ENCODE results near the gene KAT2B. TPM values are rescaled to one million over a fixed set of nuclear protein-coding genes. Genes with fewer than 3 reads are reported as not detected.
A peak's percentile ranks its signal among the peaks of the same experiment; 100 is the strongest.

Gene KAT2B
- total RNA-seq, 2 donors from 2014 or later, result 16.4 to 31.7 TPM

DNA sequence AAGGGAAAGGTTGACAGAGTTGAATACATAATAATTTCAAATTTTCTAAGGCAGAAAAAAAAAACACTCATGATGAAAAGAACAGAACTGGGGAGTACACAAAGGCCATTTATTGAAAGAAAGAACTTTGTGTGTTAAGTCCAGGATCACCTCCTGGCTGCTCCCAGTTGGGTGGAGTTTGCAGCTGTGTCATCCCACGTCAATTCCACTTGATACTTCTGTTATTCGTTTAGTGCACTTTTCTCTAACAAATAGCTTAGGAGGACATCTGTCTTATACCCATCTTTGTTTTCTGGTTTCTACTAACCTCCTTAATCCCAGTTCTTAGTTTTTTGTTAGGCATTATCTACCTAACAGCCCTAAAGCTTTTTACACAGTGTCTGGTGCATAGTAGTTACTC is 101.1 kb downstream of the KAT2B start:
- DNase-seq (ENCODE audit: low spot score), result no peak
- Histone ChIP-seq H3K4me1 (replicated peaks) (no peaks in the 10 kb centered on the region), H3K27me3 (replicated peaks; ENCODE audit: insufficient read depth) (no peaks in the 10 kb centered on the region), H3K36me3 (no peaks in the 10 kb centered on the region), H3K27ac (no peak overlapping the region), H3K9me3 (no peaks in the 10 kb centered on the region), H3K4me3 (no peak overlapping the region)
- intact Hi-C loops (cut with DNase I), result loop anchor here (5.0 kb wide), 2 partner anchors 99 to 194 kb away; partner anchors contain the start of genes KAT2B and RAB5A
- TF ChIP-seq POLR2AphosphoS5 (IDR thresholded peaks at IDR 0.05) (no peak), POLR2A (IDR thresholded peaks at IDR 0.05) (no peak)
- TF ChIP-seq, protein P1, sequence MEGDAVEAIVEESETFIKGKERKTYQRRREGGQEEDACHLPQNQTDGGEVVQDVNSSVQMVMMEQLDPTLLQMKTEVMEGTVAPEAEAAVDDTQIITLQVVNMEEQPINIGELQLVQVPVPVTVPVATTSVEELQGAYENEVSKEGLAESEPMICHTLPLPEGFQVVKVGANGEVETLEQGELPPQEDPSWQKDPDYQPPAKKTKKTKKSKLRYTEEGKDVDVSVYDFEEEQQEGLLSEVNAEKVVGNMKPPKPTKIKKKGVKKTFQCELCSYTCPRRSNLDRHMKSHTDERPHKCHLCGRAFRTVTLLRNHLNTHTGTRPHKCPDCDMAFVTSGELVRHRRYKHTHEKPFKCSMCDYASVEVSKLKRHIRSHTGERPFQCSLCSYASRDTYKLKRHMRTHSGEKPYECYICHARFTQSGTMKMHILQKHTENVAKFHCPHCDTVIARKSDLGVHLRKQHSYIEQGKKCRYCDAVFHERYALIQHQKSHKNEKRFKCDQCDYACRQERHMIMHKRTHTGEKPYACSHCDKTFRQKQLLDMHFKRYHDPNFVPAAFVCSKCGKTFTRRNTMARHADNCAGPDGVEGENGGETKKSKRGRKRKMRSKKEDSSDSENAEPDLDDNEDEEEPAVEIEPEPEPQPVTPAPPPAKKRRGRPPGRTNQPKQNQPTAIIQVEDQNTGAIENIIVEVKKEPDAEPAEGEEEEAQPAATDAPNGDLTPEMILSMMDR (IDR thresholded peaks at IDR 0.05), result no peak
- 37% methylated on average over 2 of the region's 2 CpGs for WGBS

DNA sequence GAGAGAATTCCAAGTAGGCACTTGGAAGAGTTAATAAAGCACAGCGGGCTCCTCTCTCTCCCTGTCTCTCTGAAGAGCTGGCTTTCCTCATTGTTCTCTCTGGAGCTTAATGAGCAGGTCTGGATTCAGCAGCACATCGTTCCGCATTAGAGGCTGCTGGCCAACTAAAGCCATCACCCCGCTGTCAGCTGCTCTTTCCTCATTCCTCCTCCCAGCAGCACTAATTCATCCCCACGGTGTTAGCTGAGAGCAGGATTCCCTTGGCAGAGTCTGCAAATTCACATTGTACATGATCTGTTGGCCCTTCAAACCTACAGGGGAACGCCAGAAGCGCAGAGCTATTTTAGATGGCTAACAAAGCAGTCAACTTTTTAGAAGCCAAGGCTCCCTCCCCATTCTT is 101.6 kb downstream of the KAT2B start:
- Histone ChIP-seq H3K9me3 (no peaks in the 10 kb centered on the region), H3K4me1 (replicated peaks) (no peaks in the 10 kb centered on the region), H3K36me3 (no peaks in the 10 kb centered on the region), H3K27me3 (replicated peaks; ENCODE audit: insufficient read depth) (no peaks in the 10 kb centered on the region), H3K27ac (peak overlapping the region in 1 of 2 donors; percentile 36), H3K4me3 (no peak overlapping the region)
- TF ChIP-seq POLR2A (IDR thresholded peaks at IDR 0.05) (no peak), POLR2AphosphoS5 (IDR thresholded peaks at IDR 0.05) (peak; percentile 46)
- TF ChIP-seq, protein P1 (IDR thresholded peaks at IDR 0.05), result no peak
- DNase-seq (ENCODE audit: low spot score), result peak; percentile 34
- intact Hi-C loops (cut with DNase I), result loop anchor here (5.0 kb wide), 2 partner anchors 100 to 195 kb away; partner anchors contain the start of genes KAT2B and RAB5A
- WGBS, result 13% methylated on average over 7 of the region's 7 CpGs

DNA sequence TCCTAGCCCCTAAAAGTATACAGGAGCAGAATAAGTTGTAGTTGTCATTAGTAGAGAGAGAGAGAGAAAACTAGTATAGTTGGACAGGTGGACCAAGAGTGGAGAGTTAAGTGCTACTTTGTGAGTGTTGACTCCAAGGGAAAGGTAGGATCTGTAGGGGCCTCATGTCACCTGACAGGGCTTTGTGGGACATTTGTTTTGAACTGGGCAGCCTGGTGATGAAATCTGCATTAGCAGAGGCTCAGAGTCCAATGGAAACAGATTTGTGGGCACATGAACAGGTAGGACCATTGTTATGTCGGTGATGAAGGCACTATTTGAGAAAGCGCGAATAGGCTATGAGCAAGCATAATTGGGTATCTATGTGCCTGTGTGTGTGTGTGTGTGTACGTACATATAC is 102.3 kb downstream of the KAT2B start:
- no peaks in the 10 kb centered on the region for H3K36me3 ChIP-seq
- no peak overlapping the region for H3K4me3 ChIP-seq
- H3K27me3 ChIP-seq (replicated peaks; ENCODE audit: insufficient read depth), result no peaks in the 10 kb centered on the region
- DNase-seq (ENCODE audit: low spot score), result no peak
- intact Hi-C loops (cut with DNase I), result loop anchor here (5.0 kb wide), 2 partner anchors 100 to 195 kb away; partner anchors contain the start of genes KAT2B and RAB5A
- H3K27ac ChIP-seq, result no peak overlapping the region
- WGBS, result 95% methylated on average over 4 of the region's 4 CpGs
- no peaks in the 10 kb centered on the region for H3K4me1 ChIP-seq (replicated peaks)
- TF ChIP-seq, protein P1 (IDR thresholded peaks at IDR 0.05), result no peak
- TF ChIP-seq POLR2A (IDR thresholded peaks at IDR 0.05) (no peak), POLR2AphosphoS5 (IDR thresholded peaks at IDR 0.05) (no peak)
- H3K9me3 ChIP-seq, result no peaks in the 10 kb centered on the region

DNA sequence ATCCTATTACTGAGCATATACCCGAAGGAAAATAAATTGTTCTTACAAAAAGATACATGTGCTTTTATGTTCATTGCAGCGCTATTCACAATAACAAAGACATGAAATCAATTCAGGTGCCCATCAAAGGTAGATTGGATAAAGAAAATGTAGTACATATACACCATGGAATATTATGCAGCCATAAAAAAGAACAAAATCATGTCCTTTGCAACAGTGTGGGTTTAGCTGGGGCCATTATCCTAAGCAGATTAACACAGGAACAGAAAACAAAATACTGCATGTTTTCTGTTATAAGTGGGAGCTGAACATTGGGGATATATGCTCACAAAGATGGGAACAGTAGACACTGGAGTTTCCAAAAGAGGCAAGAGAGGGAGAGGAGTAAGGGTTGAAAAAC is 103.3 kb downstream of the KAT2B start:
- intact Hi-C loops (cut with DNase I), result loop anchor here (5.0 kb wide), 2 partner anchors 101 to 196 kb away; partner anchors contain the start of genes KAT2B and RAB5A
- TF ChIP-seq POLR2A (IDR thresholded peaks at IDR 0.05), result no peak
- TF ChIP-seq, protein P1 (IDR thresholded peaks at IDR 0.05), result no peak
- H3K27ac ChIP-seq, result no peak overlapping the region
- no peaks in the 10 kb centered on the region for H3K4me1 ChIP-seq (replicated peaks)
- WGBS, result 94% methylated on average over 2 of the region's 2 CpGs
- no peak overlapping the region for H3K4me3 ChIP-seq
- no peak for DNase-seq (ENCODE audit: low spot score)
- H3K9me3 ChIP-seq, result no peaks in the 10 kb centered on the region
- H3K36me3 ChIP-seq, result no peaks in the 10 kb centered on the region
- H3K27me3 ChIP-seq (replicated peaks; ENCODE audit: insufficient read depth), result no peaks in the 10 kb centered on the region

DNA sequence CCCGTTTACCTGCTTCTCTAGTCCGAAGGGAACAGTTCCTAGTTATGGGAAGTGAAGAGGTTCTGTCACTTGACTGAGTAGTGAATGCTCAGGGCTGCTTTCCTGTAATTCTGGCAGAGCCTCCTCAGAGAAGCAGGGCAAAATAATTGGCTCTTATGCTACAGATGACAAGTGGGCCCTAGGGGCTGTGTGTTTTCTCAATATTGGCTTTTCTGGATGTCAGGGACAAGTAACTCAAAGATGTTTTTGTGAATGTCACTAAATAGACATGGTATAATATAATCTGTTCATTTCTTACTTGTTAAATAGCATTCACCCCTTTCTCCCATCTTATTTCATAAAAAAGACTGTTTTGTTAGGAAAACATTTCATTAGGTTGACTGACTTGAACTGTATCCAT is 105.6 kb downstream of the KAT2B start:
- no peak for DNase-seq (ENCODE audit: low spot score)
- no peaks in the 10 kb centered on the region for H3K36me3 ChIP-seq
- H3K4me1 ChIP-seq (replicated peaks), result no peaks in the 10 kb centered on the region
- no peak overlapping the region for H3K27ac ChIP-seq
- no peaks in the 10 kb centered on the region for H3K9me3 ChIP-seq
- TF ChIP-seq POLR2A (IDR thresholded peaks at IDR 0.05) (no peak), POLR2AphosphoS5 (IDR thresholded peaks at IDR 0.05) (no peak)
- TF ChIP-seq, protein P1 (IDR thresholded peaks at IDR 0.05), result no peak
- no peak overlapping the region for H3K4me3 ChIP-seq
- no peaks in the 10 kb centered on the region for H3K27me3 ChIP-seq (replicated peaks; ENCODE audit: insufficient read depth)
- 84% methylated on average over 2 of the region's 2 CpGs for WGBS
- intact Hi-C loops (cut with DNase I), result loop anchor here (5.0 kb wide), 1 partner anchor 41 kb away; the partner anchor contains the start of gene SGO1
